SK-N-MC (cell line): Measurements from ENCODE around the gene AGMO.

Experiments used
- EZH2 ChIP-seq: fragments of 200-600 bp; sonication (generic); IDR thresholded peaks from one replicate; pipeline ENCODE4 v1.6.1; 2017; ENCODE audit warnings: antibody characterized with exemption
- FOXP2 ChIP-seq: optimal IDR thresholded peaks from 2 replicates; pipeline ENCODE3; 2011; ENCODE audit warnings: mild to moderate bottlenecking, moderate library complexity; ENCODE audit not compliant: insufficient read depth; ENCODE audit errors: extremely low read length, control extremely low read depth
- POLR2AphosphoS5 ChIP-seq: IDR thresholded peaks from 2 replicates; pipeline ENCODE4 v1.6.1; 2012; ENCODE audit warnings: mild to moderate bottlenecking, low read depth, low read length, borderline replicate concordance

DNA sequence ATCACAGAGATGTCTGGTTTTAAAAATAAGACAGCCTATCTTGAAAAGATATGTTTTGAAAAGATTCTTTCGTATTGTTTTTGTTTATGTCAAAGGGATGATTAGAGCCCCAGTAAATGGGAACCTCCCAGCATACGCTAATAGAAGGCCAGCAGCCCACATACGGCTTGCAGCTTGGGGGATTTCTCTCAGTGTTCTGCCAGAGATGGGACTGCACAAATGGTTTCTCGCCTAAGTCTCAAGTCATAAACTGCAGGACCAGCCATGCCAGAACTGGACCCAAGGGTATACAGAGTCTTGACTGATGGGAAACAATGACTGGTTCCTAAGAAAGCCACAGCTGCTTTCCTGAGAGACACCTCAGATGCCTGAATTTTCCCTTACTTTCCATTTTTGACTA is 352.4 kb downstream of the AGMO start:
- TF ChIP-seq EZH2 (no peak), POLR2AphosphoS5 (no peak), FOXP2 (no peak)
